GM13977 (cell line): ENCODE results near the gene UPB1.
"Not testable (repeated sequence)": the region's sequence is repeated elsewhere in the genome, so short reads cannot be mapped to it uniquely, and the experiment has no call there.

Source experiments
- DNase-seq: peaks from one replicate; pipeline ENCODE4 v3.0.0; 2012; ENCODE audit warnings: low spot score
- CTCF ChIP-seq: IDR thresholded peaks from 2 replicates; pipeline ENCODE4 v1.5.1; 2012; ENCODE audit warnings: mild to moderate bottlenecking, control low read depth; ENCODE audit not compliant: insufficient read depth; ENCODE audit errors: extremely low read depth, missing control alignments
- in situ Hi-C: fragments of 300-500 bp; cut with MboI; formaldehyde crosslinking; loops from one replicate; pipeline ENCODE4 v1.12.0; 2022; ENCODE audit warnings: low sequenced_read_pairs, low pct_unique_long_range_greater_than_20kb, mixed read lengths, inconsistent platforms; ENCODE audit not compliant: unreplicated experiment

The UPB1 gene

GRCh38 chr22:24548812-24549211 lies 53.7 kb downstream of the UPB1 start:
- no peak for DNase-seq
- in situ Hi-C loops: no loop called here
- no peak for TF ChIP-seq CTCF

- DNase-seq: no peak
- no peak for TF ChIP-seq CTCF
- in situ Hi-C loops: no loop called here
Observed at GRCh38 chr22:24550028-24550901, 55.1 kb downstream of the UPB1 start.

GRCh38 chr22:24550902-24551435 lies 55.8 kb downstream of the UPB1 start:
- no peak for TF ChIP-seq CTCF
- in situ Hi-C loops: no loop called here
- no peak for DNase-seq

GRCh38 chr22:24552503-24553286 lies 57.6 kb downstream of the UPB1 start:
- DNase-seq, in situ Hi-C loops: not testable (repeated sequence)

GRCh38 chr22:24553597-24554312 lies 58.6 kb downstream of the UPB1 start:
- in situ Hi-C loops: no loop called here
- TF ChIP-seq CTCF: no peak
- no peak for DNase-seq

- DNase-seq: peak; percentile 53
- TF ChIP-seq CTCF: no peak
- in situ Hi-C loops: no loop called here
Observed at GRCh38 chr22:24554313-24555164, 59.4 kb downstream of the UPB1 start, which contains the start of gene GUCD1. TSS of gene GUCD1 (minus strand) at chr22:24555138. CDS start at chr22:24554991, 147 bp downstream.
